ENCODE results near the gene CACNA1E. TPM values are rescaled to one million over a fixed set of nuclear protein-coding genes. Genes with fewer than 3 reads are reported as not detected.

CACNA1E gene
- total RNA-seq, 1 experiment from 2014 or later, result 0.05 TPM

GRCh38 chr1:181737056-181737455 is 253.7 kb downstream of the CACNA1E start:
- peak; percentile 34 for DNase-seq (ENCODE audit: unreplicated experiment)
- TF ChIP-seq CTCF (IDR thresholded peaks at IDR 0.05; ENCODE audit: unreplicated experiment), result peak; percentile 17
- POLR2A ChIA-PET, result no interaction called here
- H3K4me3 Mint-ChIP-seq (ENCODE audit: unreplicated experiment), result no peak overlapping the region
- peaks cover 5% of the 10 kb centered on the region for H3K36me3 Mint-ChIP-seq (ENCODE audit: insufficient read depth, unreplicated experiment)
- CTCF ChIA-PET, result interaction anchor here (0.6 kb wide), 1 partner anchor 10 kb away, joined by 3 read pairs; no protein-coding TSS in a partner anchor
- no peaks in the 10 kb centered on the region for H3K4me1 Mint-ChIP-seq (ENCODE audit: insufficient read depth, unreplicated experiment)
- intact Hi-C loops (cut with micrococcal nuclease), result loop anchor here (1.0 kb wide), 1 partner anchor 200 kb away; no protein-coding TSS in a partner anchor
- no TSS peak for BruUV-seq (replicated peaks)
- H3K27me3 Mint-ChIP-seq (ENCODE audit: insufficient read depth, unreplicated experiment), result peaks cover 17% of the 10 kb centered on the region
- H3K9me3 Mint-ChIP-seq (ENCODE audit: unreplicated experiment), result no peaks in the 10 kb centered on the region
- H3K27ac Mint-ChIP-seq (ENCODE audit: low read depth, unreplicated experiment), result no peak overlapping the region

- Mint-ChIP-seq H3K4me3 (ENCODE audit: unreplicated experiment) (no peak overlapping the region), H3K4me1 (ENCODE audit: insufficient read depth, unreplicated experiment) (peaks cover 7% of the 10 kb centered on the region), H3K27ac (ENCODE audit: low read depth, unreplicated experiment) (no peak overlapping the region), H3K36me3 (ENCODE audit: insufficient read depth, unreplicated experiment) (peaks cover 5% of the 10 kb centered on the region), H3K27me3 (ENCODE audit: insufficient read depth, unreplicated experiment) (peaks cover 17% of the 10 kb centered on the region), H3K9me3 (ENCODE audit: unreplicated experiment) (no peaks in the 10 kb centered on the region)
- no peak for TF ChIP-seq CTCF (IDR thresholded peaks at IDR 0.05; ENCODE audit: unreplicated experiment)
- intact Hi-C loops (cut with micrococcal nuclease), result no loop called here
- no TSS peak for BruUV-seq (replicated peaks)
- no peak for DNase-seq (ENCODE audit: unreplicated experiment)
- ChIA-PET POLR2A (interaction anchor here (1.1 kb wide), 1 partner anchor 13 kb away, joined by 3 read pairs; no protein-coding TSS in a partner anchor), CTCF (interaction anchor here (0.6 to 1.3 kb wide), 4 partner anchors 189 to 1579 kb away, joined by 3 to 4 read pairs (median 4); no protein-coding TSS in a partner anchor)
Measured at GRCh38 chr1:181739214-181739613, 255.9 kb downstream of the CACNA1E start.

- H3K9me3 Mint-ChIP-seq (ENCODE audit: unreplicated experiment), result no peaks in the 10 kb centered on the region
- BruUV-seq (replicated peaks), result no TSS peak
Measured at GRCh38 chr1:181742426-181742825, 259.1 kb downstream of the CACNA1E start.

DNA sequence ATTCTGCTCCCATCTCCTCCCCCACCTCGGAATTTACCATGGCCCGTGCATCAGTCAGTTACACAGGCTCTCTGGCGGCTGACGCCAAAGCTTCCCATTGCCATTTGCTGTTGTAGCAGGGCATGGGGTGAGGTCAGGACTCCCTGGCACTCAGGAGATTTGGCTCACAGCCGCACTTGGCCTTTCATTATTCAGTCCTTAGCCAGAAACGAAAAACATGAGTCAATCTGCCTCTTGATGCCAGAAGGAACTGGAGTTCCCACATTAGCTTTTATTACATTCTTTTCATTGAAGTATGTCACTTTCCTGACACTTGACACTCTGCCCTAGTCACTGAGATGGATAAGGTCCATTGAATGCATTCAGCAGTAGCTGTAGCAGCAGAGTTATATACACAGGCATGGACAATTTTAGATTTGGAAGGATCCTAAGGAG is 260.6 kb downstream of the CACNA1E start:
- no peak for TF ChIP-seq CTCF (IDR thresholded peaks at IDR 0.05; ENCODE audit: unreplicated experiment)
- Mint-ChIP-seq H3K36me3 (ENCODE audit: insufficient read depth, unreplicated experiment) (no peaks in the 10 kb centered on the region), H3K27me3 (ENCODE audit: insufficient read depth, unreplicated experiment) (no peaks in the 10 kb centered on the region), H3K27ac (ENCODE audit: low read depth, unreplicated experiment) (no peak overlapping the region), H3K4me1 (ENCODE audit: insufficient read depth, unreplicated experiment) (peaks cover 12% of the 10 kb centered on the region), H3K4me3 (ENCODE audit: unreplicated experiment) (no peak overlapping the region), H3K9me3 (ENCODE audit: unreplicated experiment) (no peaks in the 10 kb centered on the region)
- ChIA-PET CTCF (interaction anchor here (1.0 to 4.7 kb wide), 3 partner anchors 24 to 266 kb away, joined by 4 to 25 read pairs (median 4); no protein-coding TSS in a partner anchor), POLR2A (interaction anchor here (0.5 to 2.0 kb wide), 6 partner anchors 8 to 401 kb away, joined by 3 to 6 read pairs (median 4); no protein-coding TSS in a partner anchor)
- intact Hi-C loops (cut with micrococcal nuclease), result no loop called here
- peak; percentile 88 for DNase-seq (ENCODE audit: unreplicated experiment)
- no TSS peak for BruUV-seq (replicated peaks)

More at GRCh38 chr1:181742426-181742825, 259.1 kb downstream of the CACNA1E start:
- H3K27ac Mint-ChIP-seq (ENCODE audit: low read depth, unreplicated experiment), result no peak overlapping the region
- no peak for TF ChIP-seq CTCF (IDR thresholded peaks at IDR 0.05; ENCODE audit: unreplicated experiment)
- intact Hi-C loops (cut with micrococcal nuclease), result no loop called here
- ChIA-PET CTCF (interaction anchor here (0.6 to 4.7 kb wide), 5 partner anchors 10 to 210 kb away, joined by 3 to 25 read pairs (median 4); no protein-coding TSS in a partner anchor), POLR2A (interaction anchor here (0.6 kb wide), 2 partner anchors 21 to 569 kb away, joined by 3 read pairs; no protein-coding TSS in a partner anchor)
- H3K27me3 Mint-ChIP-seq (ENCODE audit: insufficient read depth, unreplicated experiment), result no peaks in the 10 kb centered on the region
- no peaks in the 10 kb centered on the region for H3K36me3 Mint-ChIP-seq (ENCODE audit: insufficient read depth, unreplicated experiment)
- H3K4me1 Mint-ChIP-seq (ENCODE audit: insufficient read depth, unreplicated experiment), result peaks cover 12% of the 10 kb centered on the region
- H3K4me3 Mint-ChIP-seq (ENCODE audit: unreplicated experiment), result no peak overlapping the region
- no peak for DNase-seq (ENCODE audit: unreplicated experiment)

Data from MCF 10A (cell line).